H1 (cell line): ENCODE measurements around the gene FCHO1. TPM values are rescaled to one million over a fixed set of nuclear protein-coding genes. Genes with fewer than 3 reads are reported as not detected.

ENCODE experiments used
- CTCF ChIA-PET: fragments of 300-600 bp; sonication (Branson Sonifier 250); formaldehyde crosslinking; loops from one replicate; lab custom pipeline; 2021; ENCODE audit not compliant: partially characterized antibody; lab: Charles Lee
- POLR2A ChIA-PET: fragments of 300-600 bp; sonication (Branson Sonifier 250); formaldehyde crosslinking; loops from one replicate; lab custom pipeline; 2021; ENCODE audit warnings: inconsistent platforms; ENCODE audit not compliant: partially characterized antibody; lab: Charles Lee
- DNase-seq, 2 experiments: peaks; one replicate each; pipeline versions ENCODE4 v3.0.0 to v3.0.0-alpha.2; 2010 to 2022; ENCODE audit warnings: low spot score in 2 of 2, low read depth in 1 of 2, mixed read lengths in 1 of 2
- FAIRE-seq: peaks from 2 replicates; lab custom pipeline; 2011; peaks lifted over from hg19 to GRCh38; lab: Jason Lieb, UNC
- H2AFZ ChIP-seq: 2 replicates; pipeline ENCODE4 v1.8.1; 2012; ENCODE audit warnings: low read length, inconsistent platforms
- H2AK5ac ChIP-seq: 2 replicates; pipeline ENCODE4 v1.6.1; 2013; ENCODE audit warnings: low read depth, low read length
- H2BK120ac ChIP-seq: replicated peaks from 2 replicates; pipeline ENCODE3; 2013; ENCODE audit warnings: low read depth, low read length, inconsistent platforms
- H2BK12ac ChIP-seq: 2 replicates; pipeline ENCODE4 v1.6.1; 2013; ENCODE audit warnings: low read depth, low read length
- H2BK15ac ChIP-seq: 2 replicates; pipeline ENCODE4 v1.6.1; 2013; ENCODE audit warnings: low read length
- H2BK20ac ChIP-seq: 2 replicates; pipeline ENCODE4 v1.6.1; 2013; ENCODE audit warnings: low read length
- H2BK5ac ChIP-seq: 2 replicates; pipeline ENCODE4 v1.6.1; 2013; ENCODE audit warnings: low read depth, low read length
- H3K14ac ChIP-seq: 2 replicates; pipeline ENCODE4 v1.6.1; 2013; ENCODE audit warnings: inconsistent platforms; ENCODE audit not compliant: insufficient read length
- H3K18ac ChIP-seq: 2 replicates; pipeline ENCODE4 v1.6.1; 2013; ENCODE audit warnings: low read length; ENCODE audit errors: extremely low read depth
- H3K23ac ChIP-seq: 2 replicates; pipeline ENCODE4 v1.6.1; 2013; ENCODE audit warnings: inconsistent platforms; ENCODE audit not compliant: insufficient read length
- H3K23me2 ChIP-seq: 2 replicates; pipeline ENCODE4 v1.6.1; 2013; ENCODE audit warnings: low read depth, low read length
- H3K27ac ChIP-seq: 2 replicates; pipeline ENCODE4 v1.6.1; 2011; ENCODE audit warnings: low read depth, low read length, inconsistent platforms
- H3K27me3 ChIP-seq, 4 experiments: replicated peaks in 1 of 4; 1 replicate in 1 of 4; 2 replicates in 3 of 4; pipeline versions ENCODE4 v1.6.1 to v1.8.1; 2011 to 2013; ENCODE audit warnings: low read length in 3 of 4, mild to moderate bottlenecking in 3 of 4, inconsistent platforms in 2 of 4, mixed read lengths in 2 of 4, moderate library complexity in 1 of 4; ENCODE audit not compliant: control insufficient read depth in 3 of 4, insufficient read depth in 3 of 4; ENCODE audit errors: extremely low read depth in 1 of 4
- H3K36me3 ChIP-seq, 4 experiments: 2 replicates each; pipeline versions ENCODE4 v1.6.1 to v1.8.1; 2011 to 2013; ENCODE audit warnings: mild to moderate bottlenecking in 4 of 4, low read length in 3 of 4, moderate library complexity in 2 of 4, control low read depth in 1 of 4, inconsistent platforms in 1 of 4; ENCODE audit not compliant: insufficient read depth in 4 of 4, control insufficient read depth in 2 of 4
- H3K4ac ChIP-seq: replicated peaks from 2 replicates; pipeline ENCODE3; 2013; ENCODE audit warnings: low read length, low read depth, mixed read lengths, inconsistent platforms; ENCODE audit not compliant: insufficient read length
- H3K4me1 ChIP-seq, 4 experiments: replicated peaks in 1 of 4; 1 replicate in 1 of 4; 2 replicates in 3 of 4; pipeline versions ENCODE4 v1.6.1 to v1.8.1; 2011 to 2013; ENCODE audit warnings: low read length in 3 of 4, inconsistent platforms in 2 of 4, mixed read lengths in 1 of 4; ENCODE audit not compliant: insufficient read depth in 4 of 4, control insufficient read depth in 3 of 4
- H3K4me2 ChIP-seq, 2 experiments: 2 replicates each; pipeline versions ENCODE4 v1.6.1 to v1.8.1; 2011 to 2013; ENCODE audit warnings: low read depth in 2 of 2, low read length in 2 of 2, control low read depth in 1 of 2, inconsistent platforms in 1 of 2, mild to moderate bottlenecking in 1 of 2; ENCODE audit not compliant: insufficient read depth in 1 of 2
- H3K4me3 ChIP-seq, 4 experiments: fragments of 200-600, 300-600 bp in 1 of 4; sonication (generic), shearing (Covaris generic), sonication (Bioruptor Twin) in 1 of 4; 2 replicates each; pipeline versions ENCODE4 v1.5.1 to v1.8.1; 2011 to 2016; ENCODE audit warnings: low read length in 4 of 4, low read depth in 3 of 4, control low read depth in 2 of 4, inconsistent platforms in 2 of 4, mild to moderate bottlenecking in 2 of 4, mixed read lengths in 1 of 4, moderate library complexity in 1 of 4; ENCODE audit not compliant: insufficient read depth in 2 of 4; ENCODE audit errors: extremely low read depth in 1 of 4
- H3K56ac ChIP-seq: replicated peaks from 2 replicates; pipeline ENCODE3; 2013; ENCODE audit warnings: low read depth, mild to moderate bottlenecking, mixed read lengths, low read length, inconsistent platforms; ENCODE audit not compliant: insufficient read length
- H3K79me1 ChIP-seq: 2 replicates; pipeline ENCODE4 v1.6.1; 2013; ENCODE audit warnings: low read depth, low read length, control low read depth
- H3K79me2 ChIP-seq, 2 experiments: 2 replicates each; pipeline versions ENCODE4 v1.6.1 to v1.8.1; 2012 to 2013; ENCODE audit warnings: low read length in 2 of 2, mild to moderate bottlenecking in 2 of 2, inconsistent platforms in 1 of 2; ENCODE audit not compliant: insufficient read depth in 2 of 2, control insufficient read depth in 1 of 2
- H3K9ac ChIP-seq, 4 experiments: replicated peaks in 1 of 4; 1 replicate in 1 of 4; 2 replicates in 3 of 4; pipeline versions ENCODE4 v1.6.1 to v1.8.1; 2011 to 2013; ENCODE audit warnings: low read depth in 3 of 4, low read length in 3 of 4, control low read depth in 2 of 4, mild to moderate bottlenecking in 2 of 4, moderate library complexity in 2 of 4, inconsistent platforms in 1 of 4; ENCODE audit errors: extremely low read depth in 1 of 4
- H3K9me3 ChIP-seq, 2 experiments: 2 replicates each; pipeline versions ENCODE4 v1.6.1 to v1.8.1; 2012 to 2013; ENCODE audit warnings: mild to moderate bottlenecking in 2 of 2, moderate library complexity in 2 of 2, control low read depth in 1 of 2, inconsistent platforms in 1 of 2, low read depth in 1 of 2, low read length in 1 of 2, mixed read lengths in 1 of 2; ENCODE audit not compliant: insufficient read depth in 2 of 2
- H4K20me1 ChIP-seq, 2 experiments: replicated peaks in 1 of 2; 2 replicates each; pipeline versions ENCODE3 to v1.8.1; 2011 to 2013; ENCODE audit warnings: inconsistent platforms in 2 of 2, low read length in 2 of 2, mild to moderate bottlenecking in 1 of 2; ENCODE audit not compliant: insufficient read depth in 2 of 2, control insufficient read depth in 1 of 2
- H4K5ac ChIP-seq: 2 replicates; pipeline ENCODE4 v1.6.1; 2013; ENCODE audit warnings: low read length, low read depth, mixed read lengths, inconsistent platforms; ENCODE audit not compliant: insufficient read length
- H4K8ac ChIP-seq: 2 replicates; pipeline ENCODE4 v1.8.0; 2013; ENCODE audit warnings: mild to moderate bottlenecking, moderate library complexity, low read length, inconsistent platforms; ENCODE audit not compliant: insufficient read depth; ENCODE audit errors: extremely low read depth
- H4K91ac ChIP-seq: replicated peaks from 2 replicates; pipeline ENCODE3; 2013; ENCODE audit warnings: low read length, mixed read lengths, inconsistent platforms; ENCODE audit not compliant: insufficient read length
- BRCA1 ChIP-seq: IDR thresholded peaks from 2 replicates; pipeline ENCODE4 v1.6.1; 2012; ENCODE audit warnings: low read depth, low read length, improper control_type of control experiment
- CEBPB ChIP-seq: IDR thresholded peaks from 2 replicates; pipeline ENCODE4 v1.6.1; 2012; ENCODE audit warnings: low read depth, low read length
- GABPA ChIP-seq: IDR thresholded peaks from 2 replicates; pipeline ENCODE4 v1.6.1; 2011; ENCODE audit warnings: mild to moderate bottlenecking, low read length, moderate library complexity, borderline replicate concordance; ENCODE audit not compliant: insufficient read depth
- HDAC6 ChIP-seq: IDR thresholded peaks from one replicate; pipeline ENCODE4 v1.7.1; 2012; ENCODE audit warnings: low read depth, mild to moderate bottlenecking, inconsistent platforms, low read length, moderate library complexity
- SIRT6 ChIP-seq: IDR thresholded peaks from one replicate; pipeline ENCODE4 v1.7.1; 2012; ENCODE audit warnings: low read length, inconsistent platforms
- TEAD4 ChIP-seq: IDR thresholded peaks from 2 replicates; pipeline ENCODE4 v1.6.1; 2012; ENCODE audit warnings: low read depth, low read length, inconsistent platforms, mixed read lengths
- WGBS, 2 experiments: shearing (Covaris generic) in 1 of 2; methylation state at CpG; one replicate each; pipeline versions ENCODE4 v1.1.6 to v1.1.7; 2013 to 2015; ENCODE audit warnings: low lambda C conversion rate in 2 of 2, mixed read lengths in 2 of 2, inconsistent platforms in 1 of 2, low coverage in 1 of 2, missing lambda C conversion rate in 1 of 2; ENCODE audit not compliant: insufficient replicate concordance in 2 of 2, insufficient coverage in 1 of 2, insufficient read length in 1 of 2; ENCODE audit errors: extremely low coverage in 1 of 2, missing lambda C conversion rate in 1 of 2; 5-methylcytosine and 5-hydroxymethylcytosine counted together
- polyA plus RNA-seq, 7 experiments: library from polyadenylated mRNA; depleted of rRNA in 3 of 7; stranded (reverse) in 5 of 7; unstranded in 2 of 7; fragments of >200 nt in 5 of 7; fragments of 200-250 nt in 2 of 7; gene quantifications; 1 replicate in 5 of 7; 2 replicates in 1 of 7; 4 replicates in 1 of 7; pipeline versions ENCODE4 v1.2.1 to v1.2.3, GENCODE V29; 2011 to 2013; ENCODE audit warnings: missing spikeins in 2 of 7, mixed read lengths in 2 of 7
- total RNA-seq: library from RNA; stranded (reverse); fragmentation: NEBNext Ultra II Directional; extraction: Animal tissue kit (Norgen Biotek cat#: 25700); gene quantifications from 2 replicates; pipeline ENCODE4 v1.2.1, GENCODE V29; 2021

Gene FCHO1
- total and polyA plus RNA-seq, 2 of the 8 experiments (the other 6 are each of a cell fraction or from before 2014, with no cell fraction given), result 13.0 to 25.9 TPM

GRCh38 chr19:17831419-17831888 is 80.2 kb downstream of the FCHO1 start:
- Histone ChIP-seq H3K9me3 (no peaks in the 10 kb centered on the region), H3K4ac (no peak overlapping the region), H2BK15ac (peak overlapping the region; percentile 82), H2AFZ (peak overlapping the region; percentile 97; the same call in 1 of the 2 replicates), H2BK5ac (no peak overlapping the region), H3K27ac (no peak overlapping the region), H4K8ac (peak overlapping the region; percentile 92; the same call in 1 of the 2 replicates), H3K4me2 (peak overlapping the region; percentile 85 to 91), H4K91ac (peak overlapping the region; percentile 35), H3K79me1 (no peaks in the 10 kb centered on the region), H3K9ac (peak overlapping the region in 2 of 4 experiments; percentile 20 to 32; a peak in 3 of 7 replicates), H3K23me2 (peaks cover 5% of the 10 kb centered on the region; the same call in 1 of the 2 replicates), H4K20me1 (peaks cover 0 to under 1% of the 10 kb centered on the region in 2 experiments), H3K18ac (no peak overlapping the region), H3K4me1 (peaks cover 0 to 15% (median 3%) of the 10 kb centered on the region in 4 experiments; a peak in 6 of 7 replicates), H3K4me3 (peak overlapping the region; percentile 49 to 74 (median 64)), H3K23ac (no peak overlapping the region), H3K27me3 (no peaks in the 10 kb centered on the region; a peak in 1 of 7 replicates), H2AK5ac (no peak overlapping the region), H2BK20ac (no peak overlapping the region), H3K14ac (no peak overlapping the region), H3K79me2 (no peaks in the 10 kb centered on the region), H3K36me3 (no peaks in the 10 kb centered on the region), H4K5ac (no peak overlapping the region), H3K56ac (no peak overlapping the region), H2BK12ac (no peak overlapping the region; the same call in 1 of the 2 replicates), H2BK120ac (no peak overlapping the region)
- WGBS, 2 experiments, result 53% methylated on average over 24 of the region's 25 CpGs; no CpG with 5 or more reads in 1 of the 2 experiments
- TF ChIP-seq SIRT6 (no peak), BRCA1 (no peak), GABPA (no peak), CEBPB (no peak), HDAC6 (no peak), TEAD4 (no peak)
- ChIA-PET CTCF (interaction anchor here (1.5 to 1.8 kb wide), 3 partner anchors 24 to 229 kb away, joined by 5 to 6 read pairs (median 5); no protein-coding TSS in a partner anchor), POLR2A (interaction anchor here (0.8 to 4.0 kb wide), 4 partner anchors 11 to 33 kb away, joined by 4 to 29 read pairs (median 12); partner anchors contain the start of gene RPL18A)
- FAIRE-seq (no peak), DNase-seq (no peak)
